ENCODE measurements around the gene ARFGAP1.
A peak's percentile ranks its signal among the peaks of the same experiment; 100 is the strongest.

The ARFGAP1 gene

DNA sequence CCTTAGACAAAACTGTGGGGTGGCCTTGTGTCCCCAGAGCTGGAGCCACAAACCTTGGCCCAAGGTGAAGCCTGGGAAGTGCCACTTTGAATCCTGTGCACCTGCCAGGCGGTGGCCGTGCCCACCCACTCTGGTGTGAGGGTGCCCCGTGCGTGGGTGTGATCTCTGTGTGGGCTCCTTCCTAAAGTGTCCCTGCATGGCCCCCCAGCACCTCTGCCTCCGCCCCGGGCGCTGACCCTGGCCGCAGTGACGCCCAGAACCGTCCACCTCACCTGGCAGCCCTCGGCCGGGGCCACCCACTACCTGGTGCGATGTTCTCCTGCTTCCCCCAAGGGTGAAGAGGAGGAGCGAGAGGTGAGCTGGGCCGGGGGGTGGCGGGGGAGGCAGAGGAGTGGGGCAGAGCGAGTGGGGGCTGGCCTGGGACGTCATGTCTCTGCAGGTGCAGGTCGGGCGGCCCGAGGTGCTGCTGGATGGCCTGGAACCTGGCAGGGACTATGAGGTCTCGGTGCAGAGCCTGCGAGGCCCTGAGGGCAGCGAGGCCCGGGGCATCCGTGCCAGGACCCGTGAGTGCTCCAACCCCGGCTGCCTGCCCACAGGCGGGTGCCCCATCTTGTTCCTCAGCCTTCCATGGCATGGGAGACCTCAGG is 38.7 kb downstream of the ARFGAP1 start:
- DNase-seq, result no peak

- DNase-seq, result no peak
Observed at GRCh38 chr20:63311833-63312243, 39.2 kb downstream of the ARFGAP1 start.

GRCh38 chr20:63312273-63312672 is 39.7 kb downstream of the ARFGAP1 start:
- DNase-seq, result no peak

GRCh38 chr20:63312690-63313348 is 40.2 kb downstream of the ARFGAP1 start:
- DNase-seq, result peak; percentile 67

GRCh38 chr20:63313349-63314014 is 40.9 kb downstream of the ARFGAP1 start:
- no peak for DNase-seq

- DNase-seq, result no peak
Observed at GRCh38 chr20:63314015-63314471, 41.4 kb downstream of the ARFGAP1 start.

GRCh38 chr20:63314566-63315239 is 42.1 kb downstream of the ARFGAP1 start:
- no peak for DNase-seq

DNA sequence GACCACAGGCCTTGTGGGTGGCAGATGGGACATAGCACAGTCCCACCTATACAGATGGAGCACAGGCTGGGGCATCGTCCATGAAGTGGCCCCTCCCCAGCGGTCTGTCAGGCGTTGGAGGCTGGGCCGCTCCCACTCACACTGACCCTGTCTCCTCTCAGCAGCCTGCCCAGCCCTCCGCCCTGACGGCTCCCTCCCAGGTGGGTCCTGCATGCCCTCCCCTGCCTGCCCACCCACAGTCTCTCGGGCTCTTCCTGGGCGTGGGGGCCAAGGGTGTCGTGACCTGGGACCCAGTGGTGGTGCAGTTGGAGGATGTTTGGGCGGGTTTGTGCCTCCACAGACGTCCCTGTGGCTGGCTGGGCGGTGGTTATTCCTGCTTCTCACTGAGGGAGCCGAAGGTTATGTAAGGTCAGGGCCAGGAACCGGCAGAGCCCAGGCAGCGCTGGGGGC is 42.7 kb downstream of the ARFGAP1 start:
- no peak for DNase-seq

- no peak for DNase-seq
Observed at GRCh38 chr20:63315731-63316491, 43.3 kb downstream of the ARFGAP1 start.

DNA sequence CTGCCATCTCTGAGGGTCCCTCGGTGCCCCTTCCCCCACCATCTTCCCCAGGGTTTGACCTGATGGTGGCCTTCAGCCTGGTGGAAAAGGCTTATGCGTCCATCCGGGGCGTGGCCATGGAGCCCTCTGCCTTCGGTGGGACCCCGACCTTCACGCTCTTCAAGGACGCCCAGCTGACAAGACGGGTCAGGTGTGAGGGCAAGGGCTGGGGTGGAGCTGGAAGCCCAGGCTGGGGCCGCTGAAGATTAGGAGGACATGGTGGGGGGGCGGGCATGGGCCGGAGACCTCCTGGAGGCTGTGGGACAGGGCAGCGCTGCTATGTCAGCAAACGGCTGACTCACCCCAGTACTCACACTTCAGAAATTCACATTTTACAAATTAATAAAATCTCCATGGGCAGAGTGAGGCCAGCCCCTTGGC is 43.9 kb downstream of the ARFGAP1 start:
- DNase-seq, result no peak

GRCh38 chr20:63317061-63317460 is 44.4 kb downstream of the ARFGAP1 start:
- DNase-seq, result no peak

- DNase-seq, result no peak
Observed at GRCh38 chr20:63317601-63318291, 45.1 kb downstream of the ARFGAP1 start.

- DNase-seq, result no peak
Observed at GRCh38 chr20:63318391-63319163, 46.0 kb downstream of the ARFGAP1 start.

DNA sequence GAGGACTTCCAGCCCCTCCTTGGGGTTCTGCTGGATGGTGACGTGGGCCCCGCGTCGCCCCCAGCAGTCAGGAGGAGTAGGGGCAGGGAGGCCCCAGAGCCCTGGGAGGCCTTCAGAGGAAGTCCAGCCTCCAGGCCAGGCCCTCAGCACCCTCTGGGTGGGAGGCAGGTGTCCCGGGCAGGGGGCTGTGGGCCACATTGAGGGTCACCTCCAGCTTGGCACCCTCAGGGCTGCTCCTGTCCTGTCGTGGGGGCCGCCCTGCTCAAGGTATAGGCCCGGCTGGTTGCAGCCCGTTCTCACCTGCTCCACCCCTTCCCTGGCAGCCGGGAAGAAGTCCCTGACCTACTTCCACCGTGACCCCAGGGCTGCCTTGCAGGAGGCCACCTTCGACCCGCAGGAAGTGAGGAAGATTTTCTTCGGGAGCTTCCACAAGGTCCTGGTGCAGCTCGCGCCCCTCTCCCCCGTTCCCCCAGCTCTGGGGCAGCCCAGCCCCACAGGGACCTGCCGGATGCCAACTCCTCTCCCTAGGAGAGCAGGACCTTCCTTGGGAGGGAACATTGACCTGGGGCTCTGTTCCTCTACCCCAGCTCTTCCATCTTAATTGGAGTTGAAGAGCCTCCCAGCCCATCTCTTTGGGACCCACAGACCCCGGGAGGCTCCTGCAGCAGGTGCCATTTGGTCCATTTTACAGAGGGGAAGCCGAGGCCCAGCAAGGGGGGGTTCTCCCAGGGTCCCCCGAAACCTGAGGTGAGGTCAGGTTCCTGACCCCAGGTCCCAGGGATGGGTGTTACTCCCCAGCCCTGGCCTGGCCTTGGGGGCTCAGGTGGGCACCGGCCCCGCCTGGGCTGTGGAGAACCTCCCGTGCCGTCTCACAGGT is 46.8 kb downstream of the ARFGAP1 start:
- no peak for DNase-seq

- DNase-seq, result no peak
Observed at GRCh38 chr20:63320041-63320511, 47.5 kb downstream of the ARFGAP1 start.

DNA sequence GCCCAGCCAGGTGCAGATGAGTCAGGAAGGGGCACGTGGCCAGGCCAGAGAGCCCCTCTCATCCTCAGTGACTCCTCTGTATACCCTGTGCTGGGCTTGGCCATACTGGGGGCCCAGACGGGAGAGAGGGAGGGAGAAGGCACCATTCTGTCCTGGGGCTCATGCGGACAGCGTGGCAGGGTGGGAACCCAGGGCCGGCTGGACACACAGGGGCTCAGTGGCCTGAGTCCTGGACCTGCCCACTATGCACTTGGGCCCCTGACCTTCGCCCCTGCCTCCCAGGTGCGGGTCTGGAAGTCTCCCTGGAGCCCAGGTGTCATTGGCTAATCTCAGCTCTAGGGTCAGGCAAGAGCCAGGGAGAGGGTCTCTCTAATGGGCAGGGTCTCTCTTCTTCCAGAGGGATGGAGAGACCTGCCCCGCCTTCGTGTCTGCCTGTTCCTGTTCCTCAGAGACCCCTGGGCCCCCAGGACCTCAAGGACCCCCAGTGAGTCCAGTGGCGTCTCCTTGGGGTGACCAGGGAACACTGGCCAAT is 48.1 kb downstream of the ARFGAP1 start:
- no peak for DNase-seq

- DNase-seq, result peak; percentile 76
Observed at GRCh38 chr20:63321148-63321831, 48.7 kb downstream of the ARFGAP1 start.

DNA sequence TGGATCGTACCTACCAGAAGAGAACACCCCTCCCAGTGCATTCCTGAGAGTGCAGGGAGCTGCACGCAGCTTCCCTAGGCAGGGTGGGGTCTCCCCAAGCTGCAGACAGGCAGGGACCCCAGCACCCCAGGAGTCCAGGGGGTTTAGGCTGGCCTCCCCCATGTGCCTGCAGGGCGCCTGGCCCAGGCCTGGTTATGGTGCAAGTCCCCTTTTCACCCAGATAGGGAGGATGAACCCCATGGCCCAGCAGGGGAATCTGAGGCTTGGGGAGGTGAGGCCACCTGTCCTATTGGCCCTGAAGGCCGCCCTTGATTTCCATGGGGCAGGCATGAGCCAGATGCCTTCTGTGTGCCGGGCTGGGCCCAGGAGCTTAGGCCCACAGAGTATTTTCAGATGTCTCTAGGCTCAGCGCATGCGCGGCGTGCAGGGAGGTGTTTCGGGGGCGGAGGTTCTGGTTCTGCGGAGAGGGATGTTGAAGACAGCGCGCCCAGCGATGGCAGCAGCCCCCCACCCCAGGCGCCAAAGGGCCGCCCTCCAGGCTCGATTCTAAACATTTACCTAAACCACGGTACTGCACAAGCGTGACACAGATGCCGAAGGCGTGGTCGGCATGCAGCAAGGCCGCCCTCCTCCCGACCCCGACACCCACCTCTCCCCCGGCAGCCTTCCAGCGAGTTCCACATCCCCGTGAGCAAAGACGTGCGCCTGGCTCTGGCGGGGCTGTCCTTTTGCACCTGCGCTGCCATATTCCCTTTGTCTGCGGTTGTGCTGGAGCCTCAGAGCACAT is 49.7 kb downstream of the ARFGAP1 start:
- no peak for DNase-seq

Data from right forelimb (tissue), 1 donor.